ENCODE results near the gene SAXO1.

DNA sequence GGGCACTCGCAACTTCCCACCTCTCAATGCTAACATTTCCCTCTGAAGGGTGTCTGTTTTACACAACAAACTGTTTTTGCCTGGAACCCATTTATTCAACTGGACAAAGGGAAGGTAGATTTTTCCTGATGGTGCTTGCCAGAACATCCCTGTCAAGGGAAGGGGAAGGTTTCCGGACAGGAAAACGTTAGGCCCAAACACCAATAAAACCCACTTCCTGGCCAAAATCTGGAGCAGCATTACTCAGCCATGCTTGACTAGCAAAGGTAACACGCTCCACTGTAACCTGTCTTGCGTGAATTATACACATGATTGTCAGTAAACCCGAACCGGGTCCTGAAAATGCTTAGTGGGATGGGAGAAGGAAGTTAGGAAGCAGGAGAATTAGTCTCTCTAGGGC is 90.2 kb downstream of the SAXO1 start:
- TF ChIP-seq, protein P1, sequence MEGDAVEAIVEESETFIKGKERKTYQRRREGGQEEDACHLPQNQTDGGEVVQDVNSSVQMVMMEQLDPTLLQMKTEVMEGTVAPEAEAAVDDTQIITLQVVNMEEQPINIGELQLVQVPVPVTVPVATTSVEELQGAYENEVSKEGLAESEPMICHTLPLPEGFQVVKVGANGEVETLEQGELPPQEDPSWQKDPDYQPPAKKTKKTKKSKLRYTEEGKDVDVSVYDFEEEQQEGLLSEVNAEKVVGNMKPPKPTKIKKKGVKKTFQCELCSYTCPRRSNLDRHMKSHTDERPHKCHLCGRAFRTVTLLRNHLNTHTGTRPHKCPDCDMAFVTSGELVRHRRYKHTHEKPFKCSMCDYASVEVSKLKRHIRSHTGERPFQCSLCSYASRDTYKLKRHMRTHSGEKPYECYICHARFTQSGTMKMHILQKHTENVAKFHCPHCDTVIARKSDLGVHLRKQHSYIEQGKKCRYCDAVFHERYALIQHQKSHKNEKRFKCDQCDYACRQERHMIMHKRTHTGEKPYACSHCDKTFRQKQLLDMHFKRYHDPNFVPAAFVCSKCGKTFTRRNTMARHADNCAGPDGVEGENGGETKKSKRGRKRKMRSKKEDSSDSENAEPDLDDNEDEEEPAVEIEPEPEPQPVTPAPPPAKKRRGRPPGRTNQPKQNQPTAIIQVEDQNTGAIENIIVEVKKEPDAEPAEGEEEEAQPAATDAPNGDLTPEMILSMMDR (conservative IDR thresholded peaks at IDR 0.05; ENCODE audit: low read depth in 2 of 2): no peak
- no peak for TF ChIP-seq POLR2AphosphoS5 (IDR thresholded peaks at IDR 0.05; ENCODE audit: low read depth)
- no peak for TF ChIP-seq CREB1 (CRISPR knock-in tag; IDR thresholded peaks at IDR 0.05; ENCODE audit: low read depth)
- no peak for TF ChIP-seq EZH2 (IDR thresholded peaks at IDR 0.05; ENCODE audit: low read depth, unreplicated experiment)

Measured in GM23338 (cell line).